HepG2 (cell line): ENCODE measurements around the gene IL27RA. TPM values are rescaled to one million over a fixed set of nuclear protein-coding genes. Genes with fewer than 3 reads are reported as not detected.

ENCODE experiments used
- CTCF ChIP-seq: sonication (generic); formaldehyde crosslinking; IDR thresholded peaks from 2 replicates; pipeline ENCODE4 v1.5.0; 2020; ENCODE audit warnings: mild to moderate bottlenecking, missing genetic modification reagents, moderate library complexity
- MAF1 ChIP-seq: sonication (generic); formaldehyde crosslinking; IDR thresholded peaks from 2 replicates; pipeline ENCODE4 v1.5.0; 2020; ENCODE audit warnings: missing genetic modification reagents, borderline replicate concordance
- MED1 ChIP-seq: sonication (generic); formaldehyde crosslinking; IDR thresholded peaks from 2 replicates; pipeline ENCODE4 v1.4.0; 2020; ENCODE audit warnings: missing genetic modification reagents
- MTA3 ChIP-seq: sonication (generic); formaldehyde crosslinking; IDR thresholded peaks from 2 replicates; pipeline ENCODE4 v1.4.0; 2020; ENCODE audit warnings: missing genetic modification reagents
- PAXIP1 ChIP-seq: sonication (generic); formaldehyde crosslinking; conservative IDR thresholded peaks from 2 replicates; pipeline ENCODE4 v1.4.0; 2020; ENCODE audit warnings: mild to moderate bottlenecking, missing genetic modification reagents, moderate library complexity
- RARA ChIP-seq: IDR thresholded peaks from 2 replicates; pipeline ENCODE4 v1.6.1; 2016; ENCODE audit warnings: missing genetic modification reagents, missing compliant biosample characterization
- ZNF292 ChIP-seq: sonication (generic); formaldehyde crosslinking; IDR thresholded peaks from 2 replicates; pipeline ENCODE4 v1.8.1; 2022; ENCODE audit warnings: mild to moderate bottlenecking, low read depth, missing genetic modification reagents, borderline replicate concordance
- ZNF501 ChIP-seq: sonication (generic); formaldehyde crosslinking; IDR thresholded peaks from 2 replicates; pipeline ENCODE4 v1.5.1; 2020; ENCODE audit warnings: mild to moderate bottlenecking, moderate library complexity, missing genetic modification reagents
- ZNF616 ChIP-seq: sonication (generic); formaldehyde crosslinking; IDR thresholded peaks from 2 replicates; pipeline ENCODE4 v1.5.0; 2020; ENCODE audit warnings: low read depth, mild to moderate bottlenecking, missing genetic modification reagents
- polyA plus RNA-seq, 8 experiments: library from polyadenylated mRNA; depleted of rRNA in 3 of 8; stranded (reverse) in 7 of 8; unstranded in 1 of 8; fragments of >200 nt; fragmentation: Illumina TruSeq in 4 of 8; extraction: Trizol in 4 of 8; gene quantifications; 2 replicates each; pipeline versions ENCODE4 v1.2.1 to v1.2.3, GENCODE V29; 2011 to 2016; ENCODE audit warnings: low read depth in 4 of 8, missing spikeins in 1 of 8, mixed read lengths in 1 of 8; ENCODE audit not compliant: insufficient read depth in 1 of 8
- total RNA-seq, 5 experiments: library from RNA; depleted of rRNA; stranded (reverse); fragments of >200 nt; fragmentation: Illumina TruSeq; extraction: Trizol; gene quantifications; 2 replicates each; pipeline ENCODE4 v1.2.3, GENCODE V29; 2016; ENCODE audit warnings: low read depth in 1 of 5
- TF ChIP-seq, protein P1 (sequence below): sonication (generic); formaldehyde crosslinking; IDR thresholded peaks from 2 replicates; pipeline ENCODE4 v1.4.0; 2020; ENCODE audit warnings: missing genetic modification reagents, borderline replicate concordance
- TF ChIP-seq, protein P2 (sequence below): sonication (generic); formaldehyde crosslinking; IDR thresholded peaks from 2 replicates; pipeline ENCODE4 v1.8.1; 2023; ENCODE audit warnings: mild to moderate bottlenecking, moderate library complexity, missing genetic modification reagents
- TF ChIP-seq, protein P3 (sequence below): sonication (generic); formaldehyde crosslinking; IDR thresholded peaks from 2 replicates; pipeline ENCODE4 v1.4.0; 2020; ENCODE audit warnings: missing genetic modification reagents

IL27RA gene
- total and polyA plus RNA-seq, 2 of the 13 experiments (the other 11 are each of a cell fraction or from before 2014, with no cell fraction given) = 3.5 to 8.1 TPM

DNA sequence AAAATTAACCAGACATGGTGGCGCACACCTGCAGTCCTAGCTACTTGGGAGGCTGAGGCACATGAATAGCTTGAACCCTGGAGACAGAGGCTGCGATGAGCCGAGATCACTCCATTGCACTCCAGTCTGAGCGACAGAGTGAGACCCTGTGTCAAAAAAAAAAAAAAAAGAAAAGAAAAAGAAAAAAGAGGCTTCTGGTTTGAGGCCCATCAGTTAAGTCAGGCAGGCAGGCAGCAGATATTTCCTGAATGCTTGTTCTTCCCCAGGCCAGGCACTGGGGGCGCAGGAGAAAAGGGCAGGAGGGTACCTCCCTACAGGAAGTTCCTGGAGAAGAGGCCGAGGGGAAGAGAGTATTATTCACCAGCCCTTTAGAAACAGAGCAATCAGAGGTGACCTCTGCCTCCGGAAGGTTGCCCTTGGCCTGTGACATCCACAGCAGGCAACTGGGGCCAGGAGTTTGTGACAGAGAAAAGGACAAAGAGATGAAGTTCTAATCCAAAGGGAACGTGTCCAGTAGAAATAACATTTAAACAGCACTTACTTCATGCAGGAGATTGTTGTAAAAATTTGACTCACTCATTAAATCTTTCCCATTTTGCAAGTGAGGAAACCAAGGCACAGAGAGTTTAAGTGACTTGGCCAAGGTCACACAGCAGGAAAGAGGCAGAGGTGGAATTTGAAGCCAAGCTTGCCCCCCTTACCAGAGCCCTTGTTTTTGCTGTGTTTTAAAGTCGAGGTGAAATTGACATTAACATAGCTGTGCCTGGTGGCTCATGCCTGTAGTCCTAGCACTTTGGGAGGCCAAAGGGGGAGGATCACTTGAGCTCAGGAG lies 7.9 kb upstream of the IL27RA start (continued):
- TF ChIP-seq, protein P1, sequence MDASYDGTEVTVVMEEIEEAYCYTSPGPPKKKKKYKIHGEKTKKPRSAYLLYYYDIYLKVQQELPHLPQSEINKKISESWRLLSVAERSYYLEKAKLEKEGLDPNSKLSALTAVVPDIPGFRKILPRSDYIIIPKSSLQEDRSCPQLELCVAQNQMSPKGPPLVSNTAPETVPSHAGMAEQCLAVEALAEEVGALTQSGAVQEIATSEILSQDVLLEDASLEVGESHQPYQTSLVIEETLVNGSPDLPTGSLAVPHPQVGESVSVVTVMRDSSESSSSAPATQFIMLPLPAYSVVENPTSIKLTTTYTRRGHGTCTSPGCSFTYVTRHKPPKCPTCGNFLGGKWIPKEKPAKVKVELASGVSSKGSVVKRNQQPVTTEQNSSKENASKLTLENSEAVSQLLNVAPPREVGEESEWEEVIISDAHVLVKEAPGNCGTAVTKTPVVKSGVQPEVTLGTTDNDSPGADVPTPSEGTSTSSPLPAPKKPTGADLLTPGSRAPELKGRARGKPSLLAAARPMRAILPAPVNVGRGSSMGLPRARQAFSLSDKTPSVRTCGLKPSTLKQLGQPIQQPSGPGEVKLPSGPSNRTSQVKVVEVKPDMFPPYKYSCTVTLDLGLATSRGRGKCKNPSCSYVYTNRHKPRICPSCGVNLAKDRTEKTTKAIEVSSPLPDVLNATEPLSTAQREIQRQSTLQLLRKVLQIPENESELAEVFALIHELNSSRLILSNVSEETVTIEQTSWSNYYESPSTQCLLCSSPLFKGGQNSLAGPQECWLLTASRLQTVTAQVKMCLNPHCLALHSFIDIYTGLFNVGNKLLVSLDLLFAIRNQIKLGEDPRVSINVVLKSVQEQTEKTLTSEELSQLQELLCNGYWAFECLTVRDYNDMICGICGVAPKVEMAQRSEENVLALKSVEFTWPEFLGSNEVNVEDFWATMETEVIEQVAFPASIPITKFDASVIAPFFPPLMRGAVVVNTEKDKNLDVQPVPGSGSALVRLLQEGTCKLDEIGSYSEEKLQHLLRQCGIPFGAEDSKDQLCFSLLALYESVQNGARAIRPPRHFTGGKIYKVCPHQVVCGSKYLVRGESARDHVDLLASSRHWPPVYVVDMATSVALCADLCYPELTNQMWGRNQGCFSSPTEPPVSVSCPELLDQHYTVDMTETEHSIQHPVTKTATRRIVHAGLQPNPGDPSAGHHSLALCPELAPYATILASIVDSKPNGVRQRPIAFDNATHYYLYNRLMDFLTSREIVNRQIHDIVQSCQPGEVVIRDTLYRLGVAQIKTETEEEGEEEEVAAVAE (CRISPR knock-in tag) = 0 out of 2 replicates have a peak, but pooled peaks have one; percentile 40
- TF ChIP-seq MED1 (peak; percentile 56; the same call in 1 of the 2 replicates), ZNF292 (peak; percentile 58; the same call in 1 of the 2 replicates), MAF1 (no peak), RARA (CRISPR knock-in tag) (peak; percentile 51; the same call in 1 of the 2 replicates), PAXIP1 (CRISPR knock-in tag) (peak; percentile 72), ZNF616 (CRISPR knock-in tag) (0 out of 2 replicates have a peak, but pooled peaks have one; percentile 45), ZNF501 (peak; percentile 66; the same call in 1 of the 2 replicates), MTA3 (no peak), CTCF (peak; percentile 83)
- TF ChIP-seq, protein P2, sequence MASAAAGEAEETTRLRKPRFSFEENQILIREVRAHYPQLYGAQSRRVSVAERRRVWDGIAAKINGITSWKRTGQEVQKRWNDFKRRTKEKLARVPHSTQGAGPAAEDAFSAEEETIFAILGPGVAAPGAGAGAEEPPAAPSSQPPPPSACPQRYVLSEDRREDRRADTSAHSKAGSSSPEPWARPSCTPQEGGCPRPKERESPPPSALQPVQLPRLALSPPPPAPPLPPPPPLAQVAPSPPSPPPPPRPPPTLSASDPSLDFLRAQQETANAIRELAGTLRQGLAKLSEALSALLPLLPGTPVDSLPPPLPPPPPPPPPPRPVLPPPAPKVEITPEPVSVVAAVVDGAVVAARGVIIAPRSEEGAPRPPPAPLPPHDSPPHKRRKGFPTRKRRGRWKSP (CRISPR knock-in tag) = peak; percentile 56; the same call in 1 of the 2 replicates
- TF ChIP-seq, protein P3, sequence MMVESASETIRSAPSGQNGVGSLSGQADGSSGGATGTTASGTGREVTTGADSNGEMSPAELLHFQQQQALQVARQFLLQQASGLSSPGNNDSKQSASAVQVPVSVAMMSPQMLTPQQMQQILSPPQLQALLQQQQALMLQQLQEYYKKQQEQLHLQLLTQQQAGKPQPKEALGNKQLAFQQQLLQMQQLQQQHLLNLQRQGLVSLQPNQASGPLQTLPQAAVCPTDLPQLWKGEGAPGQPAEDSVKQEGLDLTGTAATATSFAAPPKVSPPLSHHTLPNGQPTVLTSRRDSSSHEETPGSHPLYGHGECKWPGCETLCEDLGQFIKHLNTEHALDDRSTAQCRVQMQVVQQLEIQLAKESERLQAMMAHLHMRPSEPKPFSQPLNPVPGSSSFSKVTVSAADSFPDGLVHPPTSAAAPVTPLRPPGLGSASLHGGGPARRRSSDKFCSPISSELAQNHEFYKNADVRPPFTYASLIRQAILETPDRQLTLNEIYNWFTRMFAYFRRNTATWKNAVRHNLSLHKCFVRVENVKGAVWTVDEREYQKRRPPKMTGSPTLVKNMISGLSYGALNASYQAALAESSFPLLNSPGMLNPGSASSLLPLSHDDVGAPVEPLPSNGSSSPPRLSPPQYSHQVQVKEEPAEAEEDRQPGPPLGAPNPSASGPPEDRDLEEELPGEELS (CRISPR knock-in tag) = peak; percentile 12; the same call in 1 of the 2 replicates
